HCT116 (cell line): ENCODE data around the gene KLHL6. TPM values are rescaled to one million over a fixed set of nuclear protein-coding genes. Genes with fewer than 3 reads are reported as not detected.
A peak's percentile ranks its signal among the peaks of the same experiment; 100 is the strongest.
"Not testable (repeated sequence)": the region's sequence is repeated elsewhere in the genome, so short reads cannot be mapped to it uniquely, and the experiment has no call there.

Source experiments
- ATAC-seq: fragments of 200-7000 bp; cut with Tn5 transposase; 2 replicates; pipeline ENCODE4 v1.9.1; 2020; ENCODE audit warnings: mild to moderate bottlenecking, moderate library complexity
- BruUV-seq: library from RNA; stranded (reverse); fragments of 400-500 nt; replicated peaks from 2 replicates; lab custom pipeline; 2021; lab: Mats Ljungman, UMichigan
- CTCF ChIA-PET: fragments of 300-600 bp; sonication (Branson Sonifier 250); formaldehyde crosslinking; loops from one replicate; lab custom pipeline; 2021; ENCODE audit warnings: antibody characterized with exemption; lab: Charles Lee
- POLR2A ChIA-PET: fragments of 300-600, 350-600 bp; sonication (Branson Sonifier 250); formaldehyde crosslinking; loops from one replicate; lab custom pipeline; 2021; ENCODE audit warnings: antibody characterized with exemption; lab: Charles Lee
- RAD21 ChIA-PET, 2 experiments: fragments of 300-600 bp; sonication (Branson Sonifier 250); formaldehyde crosslinking; loops; one replicate each; lab custom pipeline; 2023; ENCODE audit warnings: low total read pairs in 2 of 2; ENCODE audit not compliant: uncharacterized antibody in 2 of 2, unreplicated experiment in 2 of 2, low non-redundant PET in 1 of 2; lab: Charles Lee
- DNase-seq: peaks from one replicate; pipeline ENCODE4 v3.0.0-alpha.2; 2010; ENCODE audit warnings: low read depth, low spot score
- H2AFZ ChIP-seq: fragments of 200-600 bp; shearing (Covaris generic), sonication (generic); 2 replicates; pipeline ENCODE4 v1.6.1; 2017; ENCODE audit warnings: low read depth, mixed run types, mixed read lengths, antibody characterized with exemption, low read length; ENCODE audit not compliant: poor library complexity, severe bottlenecking
- H3K27ac ChIP-seq: 2 replicates; pipeline ENCODE4 v1.5.1; 2012; ENCODE audit warnings: low read depth, low read length
- H3K27me3 ChIP-seq: fragments of 200-600 bp; sonication (generic); 2 replicates; pipeline ENCODE4 v1.6.1; 2016; ENCODE audit warnings: mixed run types, low read length, mixed read lengths; ENCODE audit not compliant: insufficient read depth
- H3K36me3 ChIP-seq, 2 experiments: fragments of 200-500 bp in 1 of 2; fragments of 200-600 bp in 1 of 2; sonication (Bioruptor generic) in 1 of 2; sonication (generic) in 1 of 2; 2 replicates each; pipeline versions ENCODE4 v1.5.1 to v1.6.1; 2014 to 2016; ENCODE audit warnings: low read length in 2 of 2, inconsistent platforms in 1 of 2, mixed read lengths in 1 of 2, mixed run types in 1 of 2; ENCODE audit not compliant: insufficient read depth in 2 of 2, control insufficient read depth in 1 of 2
- H3K4me1 ChIP-seq, 2 experiments: fragments of 200-600 bp in 1 of 2; sonication (generic) in 1 of 2; 2 replicates each; pipeline versions ENCODE4 v1.5.1 to v1.6.1; 2012 to 2017; ENCODE audit warnings: low read length in 2 of 2, inconsistent platforms in 1 of 2, mild to moderate bottlenecking in 1 of 2, mixed read lengths in 1 of 2, mixed run types in 1 of 2, moderate library complexity in 1 of 2; ENCODE audit not compliant: insufficient read depth in 2 of 2, control insufficient read depth in 1 of 2
- H3K4me2 ChIP-seq: fragments of 200-600 bp; sonication (generic); 2 replicates; pipeline ENCODE4 v1.6.1; 2017; ENCODE audit warnings: mixed run types, low read length, mixed read lengths
- H3K4me3 ChIP-seq, 2 experiments: fragments of 200-600 bp in 1 of 2; sonication (generic) in 1 of 2; replicated peaks in 1 of 2; 2 replicates each; pipeline ENCODE4 v1.5.1; 2011 to 2016; ENCODE audit warnings: low read length in 2 of 2, control low read depth in 1 of 2, low read depth in 1 of 2, mild to moderate bottlenecking in 1 of 2, mixed read lengths in 1 of 2, mixed run types in 1 of 2
- H3K79me2 ChIP-seq: fragments of 200-600 bp; sonication (generic); 2 replicates; pipeline ENCODE4 v1.6.1; 2017; ENCODE audit warnings: mild to moderate bottlenecking, mixed run types, low read length, moderate library complexity, mixed read lengths; ENCODE audit not compliant: insufficient read depth
- H3K9ac ChIP-seq: fragments of 200-600 bp; sonication (generic); 2 replicates; pipeline ENCODE4 v1.6.1; 2016; ENCODE audit warnings: low read length, mixed read lengths
- H3K9me2 ChIP-seq: fragments of 200-600 bp; sonication (generic), shearing (Covaris generic); 2 replicates; pipeline ENCODE4 v1.6.1; 2017; ENCODE audit warnings: mixed run types, mild to moderate bottlenecking, moderate library complexity; ENCODE audit not compliant: insufficient read depth
- H3K9me3 ChIP-seq, 2 experiments: fragments of 200-500 bp in 1 of 2; fragments of 200-600 bp in 1 of 2; sonication (Bioruptor generic) in 1 of 2; sonication (generic) in 1 of 2; 2 replicates each; pipeline ENCODE4 v1.6.1; 2014 to 2017; ENCODE audit warnings: low read length in 2 of 2, mixed read lengths in 2 of 2, inconsistent platforms in 1 of 2, low read depth in 1 of 2, mild to moderate bottlenecking in 1 of 2, mixed run types in 1 of 2, moderate library complexity in 1 of 2; ENCODE audit not compliant: control insufficient read depth in 1 of 2, insufficient read depth in 1 of 2
- H4K20me1 ChIP-seq: fragments of 200-600 bp; sonication (generic), shearing (Covaris generic); 2 replicates; pipeline ENCODE4 v1.6.1; 2017; ENCODE audit warnings: mixed run types, mild to moderate bottlenecking, moderate library complexity; ENCODE audit not compliant: insufficient read depth
- CBX3 ChIP-seq: IDR thresholded peaks from 2 replicates; pipeline ENCODE4 v1.6.1; 2012; ENCODE audit warnings: low read depth
- FOSL1 ChIP-seq: IDR thresholded peaks from 2 replicates; pipeline ENCODE4 v1.6.1; 2012; ENCODE audit warnings: low read depth
- JUND ChIP-seq: IDR thresholded peaks from 2 replicates; pipeline ENCODE4 v1.6.1; 2012
- SP1 ChIP-seq: IDR thresholded peaks from 2 replicates; pipeline ENCODE4 v1.6.1; 2012; ENCODE audit warnings: low read depth
- ZBTB33 ChIP-seq: IDR thresholded peaks from 2 replicates; pipeline ENCODE4 v1.6.1; 2011; ENCODE audit warnings: mild to moderate bottlenecking, low read length, moderate library complexity; ENCODE audit not compliant: insufficient replicate concordance; ENCODE audit errors: extremely low read depth
- intact Hi-C: fragments of 100-400 bp; cut with micrococcal nuclease; formaldehyde crosslinking; loops from 2 replicates; pipeline ENCODE4 v1.10.0; 2022
- total RNA-seq: library from RNA; stranded (reverse); gene quantifications from one replicate; pipeline ENCODE4 v1.2.1, GENCODE V29; 2021; ENCODE audit not compliant: unreplicated experiment

The KLHL6 gene
- total RNA-seq, 1 experiment from 2014 or later = 0.15 TPM

GRCh38 chr3:183443395-183444385 is 111.8 kb downstream of the KLHL6 start:
- no TSS peak for BruUV-seq
- ATAC-seq (no peak), DNase-seq (no peak)
- Histone ChIP-seq H3K79me2 (no peaks in the 10 kb centered on the region), H4K20me1 (no peaks in the 10 kb centered on the region), H3K4me2 (no peak overlapping the region), H3K4me3 (no peak overlapping the region), H3K4me1 (peaks cover 0 to 13% of the 10 kb centered on the region in 2 experiments; a peak in 2 of 4 replicates), H3K9me2 (no peaks in the 10 kb centered on the region), H3K27me3 (no peaks in the 10 kb centered on the region), H3K9me3 (peaks cover 0 to 5% of the 10 kb centered on the region in 2 experiments; a peak in 1 of 4 replicates), H2AFZ (no peak overlapping the region), H3K27ac (no peak overlapping the region), H3K36me3 (no peaks in the 10 kb centered on the region), H3K9ac (no peak overlapping the region)
- TF ChIP-seq CBX3 (0 out of 2 replicates have a peak, but pooled peaks have one; percentile 23), ZBTB33 (no peak)
- RAD21 ChIA-PET = no interaction called here
- CTCF ChIA-PET = no interaction called here
- POLR2A ChIA-PET = no interaction called here
- intact Hi-C loops = no loop called here

GRCh38 chr3:183442994-183443393 is 112.5 kb downstream of the KLHL6 start:
- BruUV-seq = no TSS peak
- Histone ChIP-seq H3K4me2 (no peak overlapping the region), H3K9me3 (peaks cover 0 to 5% of the 10 kb centered on the region in 2 experiments; a peak in 1 of 4 replicates), H3K27ac (no peak overlapping the region), H3K79me2 (no peaks in the 10 kb centered on the region), H3K9me2 (no peaks in the 10 kb centered on the region), H3K4me1 (peaks cover 0 to 7% of the 10 kb centered on the region in 2 experiments; a peak in 2 of 4 replicates), H2AFZ (no peak overlapping the region), H3K27me3 (no peaks in the 10 kb centered on the region), H3K36me3 (no peaks in the 10 kb centered on the region), H4K20me1 (no peaks in the 10 kb centered on the region), H3K9ac (no peak overlapping the region), H3K4me3 (no peak overlapping the region)
- DNase-seq = no peak
- ChIA-PET CTCF (no interaction called here), POLR2A (no interaction called here), RAD21 (no interaction called here)
- intact Hi-C loops = no loop called here
- no peak for ATAC-seq
- TF ChIP-seq JUND (no peak), SP1 (no peak), FOSL1 (no peak), ZBTB33 (no peak)

DNA sequence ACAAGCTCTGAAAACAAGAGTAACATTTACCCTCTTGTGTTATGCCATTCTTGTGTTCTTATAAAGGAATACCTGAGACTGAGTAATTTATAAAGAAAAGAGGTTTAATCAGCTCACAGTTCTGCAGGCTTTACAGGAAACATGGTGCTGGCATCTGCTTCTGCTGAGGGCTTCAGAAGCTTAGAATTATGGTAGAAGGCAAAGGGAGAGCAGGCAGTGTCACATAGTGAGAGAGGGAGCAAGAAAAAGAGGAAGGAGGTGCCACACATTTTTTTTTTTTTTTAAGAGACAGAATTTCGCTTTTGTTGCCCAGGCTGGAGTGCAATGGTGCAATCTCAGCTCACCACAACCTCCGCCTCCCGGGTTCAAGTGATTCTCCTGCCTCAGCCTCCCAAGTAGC is 115.0 kb downstream of the KLHL6 start:
- H3K79me2 ChIP-seq, H3K4me2 ChIP-seq, H3K9ac ChIP-seq, H3K9me3 ChIP-seq, H3K27me3 ChIP-seq, H3K9me2 ChIP-seq, DNase-seq, H4K20me1 ChIP-seq, H3K36me3 ChIP-seq, RAD21 ChIA-PET, intact Hi-C loops, ATAC-seq, H3K27ac ChIP-seq, H2AFZ ChIP-seq, H3K4me1 ChIP-seq, CTCF ChIA-PET, BruUV-seq, POLR2A ChIA-PET, H3K4me3 ChIP-seq: not testable (repeated sequence)
